CD4-positive, alpha-beta T cell (primary cell): Measurements from ENCODE around the gene CD7. TPM values are rescaled to one million over a fixed set of nuclear protein-coding genes. Genes with fewer than 3 reads are reported as not detected.

Experiments
- ATAC-seq: fragments of 200-7000 bp; cut with Tn5 transposase; one replicate; pipeline ENCODE4 v1.10.0; 2022; ENCODE audit warnings: mild to moderate bottlenecking; ENCODE audit not compliant: poor library complexity
- CTCF ChIA-PET: fragments of 350-600 bp; sonication (Branson Sonifier 250); formaldehyde crosslinking; loops from one replicate; lab custom pipeline; 2021; ENCODE audit warnings: antibody characterized with exemption, inconsistent platforms; lab: Charles Lee
- POLR2A ChIA-PET: fragments of 350-600 bp; sonication (Branson Sonifier 250); formaldehyde crosslinking; loops from one replicate; lab custom pipeline; 2021; ENCODE audit warnings: antibody characterized with exemption, inconsistent platforms; lab: Charles Lee
- DNase-seq, 14 experiments: peaks; one replicate each; pipeline ENCODE4 v3.0.0-alpha.2; 2013 to 2020; ENCODE audit warnings: mixed read lengths in 2 of 14
- H3K27ac ChIP-seq, 2 donors: one replicate each; pipeline versions ENCODE4 v1.5.1 to v1.7.0; 2013; ENCODE audit warnings: low read length in 2 of 2, low read depth in 1 of 2, mild to moderate bottlenecking in 1 of 2
- H3K27me3 ChIP-seq, 2 experiments: 1 replicate in 1 of 2; 2 replicates in 1 of 2; pipeline versions ENCODE4 v1.6.1 to v1.7.0; 2013; ENCODE audit warnings: low read length in 2 of 2, control low read depth in 1 of 2, mild to moderate bottlenecking in 1 of 2, moderate library complexity in 1 of 2; ENCODE audit not compliant: insufficient read depth in 2 of 2, control insufficient read depth in 1 of 2
- H3K36me3 ChIP-seq: one replicate; pipeline ENCODE4 v1.6.1; 2013; ENCODE audit warnings: low read length, control low read depth; ENCODE audit not compliant: insufficient read depth
- H3K4me1 ChIP-seq: one replicate; pipeline ENCODE4 v1.6.1; 2013; ENCODE audit warnings: low read length, control low read depth; ENCODE audit not compliant: insufficient read depth
- H3K4me3 ChIP-seq: one replicate; pipeline ENCODE4 v1.5.1; 2013; ENCODE audit warnings: mild to moderate bottlenecking, low read length, moderate library complexity
- H3K9me3 ChIP-seq, 2 experiments: 1 replicate in 1 of 2; 2 replicates in 1 of 2; pipeline versions ENCODE4 v1.6.1 to v1.7.0; 2013; ENCODE audit warnings: low read length in 2 of 2, mild to moderate bottlenecking in 2 of 2, control low read depth in 1 of 2, moderate library complexity in 1 of 2; ENCODE audit not compliant: control insufficient read depth in 1 of 2, insufficient read depth in 1 of 2
- H3K27ac Mint-ChIP-seq: one replicate; pipeline ENCODE4 v1.8.0; 2020; ENCODE audit warnings: mixed read lengths
- H3K27me3 Mint-ChIP-seq: one replicate; pipeline ENCODE4 v1.8.0; 2021; ENCODE audit warnings: mixed read lengths
- H3K36me3 Mint-ChIP-seq: one replicate; pipeline ENCODE4 v1.8.0; 2021; ENCODE audit warnings: low read depth, mixed read lengths
- H3K4me1 Mint-ChIP-seq: one replicate; pipeline ENCODE4 v1.8.0; 2021; ENCODE audit warnings: low read depth, mixed read lengths
- H3K4me3 Mint-ChIP-seq: one replicate; pipeline ENCODE4 v1.8.0; 2020; ENCODE audit warnings: mild to moderate bottlenecking, mixed read lengths
- H3K9me3 Mint-ChIP-seq: one replicate; pipeline ENCODE4 v1.8.0; 2020; ENCODE audit warnings: mixed read lengths
- CTCF ChIP-seq: fragments of 200-600 bp; IDR thresholded peaks from one replicate; pipeline ENCODE4 v1.8.0; 2022; ENCODE audit warnings: antibody characterized with exemption, mild to moderate bottlenecking
- intact Hi-C, 2 experiments: fragments of 100-400 bp; cut with DNase I in 1 of 2; cut with micrococcal nuclease in 1 of 2; formaldehyde crosslinking; loops; one replicate each; pipeline versions ENCODE4 v1.15.1 to v1.9.0; 2023 to 2025; cut with DNase I, micrococcal nuclease
- total RNA-seq, 174 experiments: library from RNA in 2 of 174; stranded (reverse) in 2 of 174; gene quantifications; one replicate each; pipeline ENCODE4 v1.2.3 and lab custom pipeline; 2021 to 2026

Gene CD7
- total RNA-seq, 2 experiments from 2014 or later = 225 to 234 TPM

GRCh38 chr17:82328141-82328993, 11.0 kb upstream of the CD7 start:
- intact Hi-C loops = no loop called here
- no peak for ATAC-seq
- Histone ChIP-seq H3K27ac (no peak overlapping the region), H3K27me3 (peaks cover 0 to 2% of the 10 kb centered on the region in 2 experiments), H3K36me3 (no peaks in the 10 kb centered on the region), H3K4me3 (no peak overlapping the region), H3K4me1 (peaks cover 28% of the 10 kb centered on the region), H3K9me3 (peaks cover 0 to 5% of the 10 kb centered on the region in 2 experiments)
- CTCF ChIA-PET = no interaction called here
- Mint-ChIP-seq H3K4me1 (peaks cover 15% of the 10 kb centered on the region), H3K27me3 (no peaks in the 10 kb centered on the region), H3K27ac (no peak overlapping the region), H3K4me3 (no peak overlapping the region), H3K36me3 (no peaks in the 10 kb centered on the region), H3K9me3 (no peaks in the 10 kb centered on the region)
- POLR2A ChIA-PET = no interaction called here
- no peak for TF ChIP-seq CTCF
- no peak for DNase-seq

GRCh38 chr17:82327757-82328140, 10.3 kb upstream of the CD7 start:
- intact Hi-C loops = no loop called here
- H3K27me3 ChIP-seq = peaks cover 0 to 2% of the 10 kb centered on the region in 2 experiments
- TF ChIP-seq CTCF = no peak
- Mint-ChIP-seq H3K4me3 (no peak overlapping the region), H3K4me1 (peaks cover 11% of the 10 kb centered on the region), H3K27ac (no peak overlapping the region), H3K27me3 (no peaks in the 10 kb centered on the region), H3K9me3 (no peaks in the 10 kb centered on the region), H3K36me3 (no peaks in the 10 kb centered on the region)
- DNase-seq (no peak), ATAC-seq (no peak)
- ChIA-PET POLR2A (no interaction called here), CTCF (no interaction called here)
- H3K9me3 ChIP-seq = peaks cover 0 to 5% of the 10 kb centered on the region in 2 experiments
- H3K27ac ChIP-seq = no peak overlapping the region
- H3K36me3 ChIP-seq = no peaks in the 10 kb centered on the region
- H3K4me3 ChIP-seq = no peak overlapping the region
- peaks cover 22% of the 10 kb centered on the region for H3K4me1 ChIP-seq

GRCh38 chr17:82327289-82327688, 9.9 kb upstream of the CD7 start:
- Histone ChIP-seq H3K9me3 (peaks cover 0 to 4% of the 10 kb centered on the region in 2 experiments), H3K27ac (no peak overlapping the region), H3K36me3 (no peaks in the 10 kb centered on the region), H3K4me1 (peaks cover 19% of the 10 kb centered on the region), H3K27me3 (peaks cover 0 to 2% of the 10 kb centered on the region in 2 experiments), H3K4me3 (no peak overlapping the region)
- ChIA-PET POLR2A (no interaction called here), CTCF (no interaction called here)
- H3K27ac Mint-ChIP-seq = no peak overlapping the region
- H3K4me3 Mint-ChIP-seq = no peak overlapping the region
- intact Hi-C loops = no loop called here
- no peak for ATAC-seq
- TF ChIP-seq CTCF = no peak
- no peaks in the 10 kb centered on the region for H3K27me3 Mint-ChIP-seq
- H3K4me1 Mint-ChIP-seq = peaks cover 9% of the 10 kb centered on the region
- H3K9me3 Mint-ChIP-seq = no peaks in the 10 kb centered on the region
- H3K36me3 Mint-ChIP-seq = no peaks in the 10 kb centered on the region
- DNase-seq = no peak
